ENCODE measurements around the gene SNRPB. TPM values are rescaled to one million over a fixed set of nuclear protein-coding genes. Genes with fewer than 3 reads are reported as not detected.

The SNRPB gene
- total and polyA plus RNA-seq, 2 of the 13 experiments (the other 11 are each of a cell fraction or from before 2014, with no cell fraction given) = 473 to 844 TPM

DNA sequence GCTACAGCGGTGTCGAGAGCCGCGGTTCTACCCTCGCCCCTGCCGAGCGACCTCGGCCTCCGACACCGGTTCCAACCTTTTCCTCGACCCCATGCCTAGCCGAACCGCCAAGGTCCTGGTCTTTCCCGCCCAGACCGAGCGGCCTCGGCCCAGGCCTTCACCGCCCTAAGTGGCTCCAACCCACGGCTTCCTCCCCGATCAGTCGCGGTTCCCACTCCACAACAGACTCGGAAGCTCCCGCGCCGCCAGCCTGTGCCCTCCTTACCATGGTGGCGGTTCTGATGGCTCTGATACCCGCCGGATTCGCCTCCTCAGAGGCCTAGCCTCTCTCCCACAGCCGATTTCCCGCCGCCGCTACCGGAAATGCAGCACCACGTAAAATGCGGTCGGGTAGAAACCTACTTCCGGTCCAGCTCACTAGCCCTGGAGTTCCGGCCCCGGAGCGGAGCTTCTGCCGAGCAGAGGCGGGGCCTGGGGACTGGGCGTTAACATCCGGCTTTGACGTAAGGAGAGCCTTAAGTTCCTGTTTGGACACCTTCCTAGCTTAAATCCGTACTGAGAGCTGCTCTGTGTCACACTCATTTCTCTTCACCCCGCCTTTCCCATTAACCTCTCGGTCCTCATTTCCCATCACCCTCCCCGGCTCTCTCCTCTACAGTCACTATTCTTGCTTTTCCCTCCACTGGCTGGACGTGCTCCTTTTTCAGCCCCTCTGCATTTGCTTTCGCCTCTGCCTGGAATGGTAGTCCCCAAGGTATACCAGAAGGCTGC is at the start of gene SNRPB (continued):
- TF ChIP-seq ZNF776 (CRISPR knock-in tag; IDR thresholded peaks at IDR 0.05) (peak; percentile 94; the same call in 1 of the 2 replicates), TSC22D2 (CRISPR knock-in tag; IDR thresholded peaks at IDR 0.05; ENCODE audit: borderline replicate concordance) (peak; percentile 99), ZNF788 (CRISPR knock-in tag; IDR thresholded peaks at IDR 0.05; ENCODE audit: borderline replicate concordance) (peak; percentile 98; the same call in 1 of the 2 replicates), TBP (CRISPR knock-in tag; IDR thresholded peaks at IDR 0.05) (no peak), ZNF792 (CRISPR knock-in tag; IDR thresholded peaks at IDR 0.05) (peak; percentile 99), RNF2 (conservative IDR thresholded peaks at IDR 0.05; ENCODE audit: low read depth) (peak; percentile 99), RFXANK (CRISPR knock-in tag; IDR thresholded peaks at IDR 0.05) (peak; percentile 94; the same call in 1 of the 2 replicates), ZNF253 (CRISPR knock-in tag; IDR thresholded peaks at IDR 0.05; ENCODE audit: borderline replicate concordance) (peak; percentile 96), ZNF570 (CRISPR knock-in tag; IDR thresholded peaks at IDR 0.05; ENCODE audit: borderline replicate concordance) (peak; percentile 97; the same call in 1 of the 2 replicates), ESRRA (CRISPR knock-in tag; IDR thresholded peaks at IDR 0.05; ENCODE audit: low read depth) (peak; percentile 92), ZMYM4 (CRISPR knock-in tag; IDR thresholded peaks at IDR 0.05) (peak; percentile 98), TEAD3 (CRISPR knock-in tag; optimal IDR thresholded peaks at IDR 0.05; ENCODE audit: borderline replicate concordance) (peak; percentile 89), CHCHD3 (CRISPR knock-in tag; IDR thresholded peaks at IDR 0.05) (no peak; the same call in none of the 2 replicates), KLF9 (CRISPR knock-in tag; IDR thresholded peaks at IDR 0.05; ENCODE audit: low read depth) (peak; percentile 89; the same call in 1 of the 2 replicates), ZNF354B (CRISPR knock-in tag; IDR thresholded peaks at IDR 0.05) (peak; percentile 93)
- TF ChIP-seq, protein P1, sequence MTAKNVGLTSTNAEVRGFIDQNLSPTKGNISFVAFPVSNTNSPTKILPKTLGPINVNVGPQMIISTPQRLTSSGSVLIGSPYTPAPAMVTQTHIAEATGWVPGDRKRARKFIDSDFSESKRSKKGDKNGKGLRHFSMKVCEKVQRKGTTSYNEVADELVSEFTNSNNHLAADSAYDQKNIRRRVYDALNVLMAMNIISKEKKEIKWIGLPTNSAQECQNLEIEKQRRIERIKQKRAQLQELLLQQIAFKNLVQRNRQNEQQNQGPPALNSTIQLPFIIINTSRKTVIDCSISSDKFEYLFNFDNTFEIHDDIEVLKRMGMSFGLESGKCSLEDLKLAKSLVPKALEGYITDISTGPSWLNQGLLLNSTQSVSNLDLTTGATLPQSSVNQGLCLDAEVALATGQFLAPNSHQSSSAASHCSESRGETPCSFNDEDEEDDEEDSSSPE (CRISPR knock-in tag; IDR thresholded peaks at IDR 0.05) = peak; percentile 100
- TF ChIP-seq, protein P2, sequence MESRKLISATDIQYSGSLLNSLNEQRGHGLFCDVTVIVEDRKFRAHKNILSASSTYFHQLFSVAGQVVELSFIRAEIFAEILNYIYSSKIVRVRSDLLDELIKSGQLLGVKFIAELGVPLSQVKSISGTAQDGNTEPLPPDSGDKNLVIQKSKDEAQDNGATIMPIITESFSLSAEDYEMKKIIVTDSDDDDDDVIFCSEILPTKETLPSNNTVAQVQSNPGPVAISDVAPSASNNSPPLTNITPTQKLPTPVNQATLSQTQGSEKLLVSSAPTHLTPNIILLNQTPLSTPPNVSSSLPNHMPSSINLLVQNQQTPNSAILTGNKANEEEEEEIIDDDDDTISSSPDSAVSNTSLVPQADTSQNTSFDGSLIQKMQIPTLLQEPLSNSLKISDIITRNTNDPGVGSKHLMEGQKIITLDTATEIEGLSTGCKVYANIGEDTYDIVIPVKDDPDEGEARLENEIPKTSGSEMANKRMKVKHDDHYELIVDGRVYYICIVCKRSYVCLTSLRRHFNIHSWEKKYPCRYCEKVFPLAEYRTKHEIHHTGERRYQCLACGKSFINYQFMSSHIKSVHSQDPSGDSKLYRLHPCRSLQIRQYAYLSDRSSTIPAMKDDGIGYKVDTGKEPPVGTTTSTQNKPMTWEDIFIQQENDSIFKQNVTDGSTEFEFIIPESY (CRISPR knock-in tag; IDR thresholded peaks at IDR 0.05) = peak; percentile 82
- TF ChIP-seq, protein P3, sequence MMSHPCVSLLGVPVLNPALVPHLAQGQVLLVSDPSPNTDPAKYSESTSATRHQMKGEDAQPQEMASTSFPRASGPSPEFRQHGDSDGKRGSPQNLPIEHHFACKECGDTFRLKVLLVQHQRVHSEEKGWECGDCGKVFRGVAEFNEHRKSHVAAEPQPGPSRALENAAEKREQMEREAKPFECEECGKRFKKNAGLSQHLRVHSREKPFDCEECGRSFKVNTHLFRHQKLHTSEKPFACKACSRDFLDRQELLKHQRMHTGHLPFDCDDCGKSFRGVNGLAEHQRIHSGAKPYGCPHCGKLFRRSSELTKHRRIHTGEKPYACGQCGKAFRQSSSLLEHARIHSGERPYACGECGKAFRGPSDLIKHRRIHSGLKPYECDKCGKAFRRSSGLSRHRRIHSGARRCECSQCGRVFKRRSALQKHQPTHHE (CRISPR knock-in tag; IDR thresholded peaks at IDR 0.05; ENCODE audit: borderline replicate concordance) = peak; percentile 98; the same call in 1 of the 2 replicates
- TF ChIP-seq, protein P4, sequence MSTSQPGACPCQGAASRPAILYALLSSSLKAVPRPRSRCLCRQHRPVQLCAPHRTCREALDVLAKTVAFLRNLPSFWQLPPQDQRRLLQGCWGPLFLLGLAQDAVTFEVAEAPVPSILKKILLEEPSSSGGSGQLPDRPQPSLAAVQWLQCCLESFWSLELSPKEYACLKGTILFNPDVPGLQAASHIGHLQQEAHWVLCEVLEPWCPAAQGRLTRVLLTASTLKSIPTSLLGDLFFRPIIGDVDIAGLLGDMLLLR (CRISPR knock-in tag; IDR thresholded peaks at IDR 0.05) = peak; percentile 95
- TF ChIP-seq, protein P5, sequence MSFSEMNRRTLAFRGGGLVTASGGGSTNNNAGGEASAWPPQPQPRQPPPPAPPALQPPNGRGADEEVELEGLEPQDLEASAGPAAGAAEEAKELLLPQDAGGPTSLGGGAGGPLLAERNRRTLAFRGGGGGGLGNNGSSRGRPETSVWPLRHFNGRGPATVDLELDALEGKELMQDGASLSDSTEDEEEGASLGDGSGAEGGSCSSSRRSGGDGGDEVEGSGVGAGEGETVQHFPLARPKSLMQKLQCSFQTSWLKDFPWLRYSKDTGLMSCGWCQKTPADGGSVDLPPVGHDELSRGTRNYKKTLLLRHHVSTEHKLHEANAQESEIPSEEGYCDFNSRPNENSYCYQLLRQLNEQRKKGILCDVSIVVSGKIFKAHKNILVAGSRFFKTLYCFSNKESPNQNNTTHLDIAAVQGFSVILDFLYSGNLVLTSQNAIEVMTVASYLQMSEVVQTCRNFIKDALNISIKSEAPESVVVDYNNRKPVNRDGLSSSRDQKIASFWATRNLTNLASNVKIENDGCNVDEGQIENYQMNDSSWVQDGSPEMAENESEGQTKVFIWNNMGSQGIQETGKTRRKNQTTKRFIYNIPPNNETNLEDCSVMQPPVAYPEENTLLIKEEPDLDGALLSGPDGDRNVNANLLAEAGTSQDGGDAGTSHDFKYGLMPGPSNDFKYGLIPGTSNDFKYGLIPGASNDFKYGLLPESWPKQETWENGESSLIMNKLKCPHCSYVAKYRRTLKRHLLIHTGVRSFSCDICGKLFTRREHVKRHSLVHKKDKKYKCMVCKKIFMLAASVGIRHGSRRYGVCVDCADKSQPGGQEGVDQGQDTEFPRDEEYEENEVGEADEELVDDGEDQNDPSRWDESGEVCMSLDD (CRISPR knock-in tag; IDR thresholded peaks at IDR 0.05; ENCODE audit: borderline replicate concordance) = no peak
- TF ChIP-seq, protein P6, sequence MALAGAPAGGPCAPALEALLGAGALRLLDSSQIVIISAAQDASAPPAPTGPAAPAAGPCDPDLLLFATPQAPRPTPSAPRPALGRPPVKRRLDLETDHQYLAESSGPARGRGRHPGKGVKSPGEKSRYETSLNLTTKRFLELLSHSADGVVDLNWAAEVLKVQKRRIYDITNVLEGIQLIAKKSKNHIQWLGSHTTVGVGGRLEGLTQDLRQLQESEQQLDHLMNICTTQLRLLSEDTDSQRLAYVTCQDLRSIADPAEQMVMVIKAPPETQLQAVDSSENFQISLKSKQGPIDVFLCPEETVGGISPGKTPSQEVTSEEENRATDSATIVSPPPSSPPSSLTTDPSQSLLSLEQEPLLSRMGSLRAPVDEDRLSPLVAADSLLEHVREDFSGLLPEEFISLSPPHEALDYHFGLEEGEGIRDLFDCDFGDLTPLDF (CRISPR knock-in tag; IDR thresholded peaks at IDR 0.05) = peak; percentile 100
